Measurements from ENCODE around the gene SLC35F3. TPM values are rescaled to one million over a fixed set of nuclear protein-coding genes. Genes with fewer than 3 reads are reported as not detected.

The SLC35F3 gene
- total RNA-seq, 2 donors from 2014 or later, result not detected

DNA sequence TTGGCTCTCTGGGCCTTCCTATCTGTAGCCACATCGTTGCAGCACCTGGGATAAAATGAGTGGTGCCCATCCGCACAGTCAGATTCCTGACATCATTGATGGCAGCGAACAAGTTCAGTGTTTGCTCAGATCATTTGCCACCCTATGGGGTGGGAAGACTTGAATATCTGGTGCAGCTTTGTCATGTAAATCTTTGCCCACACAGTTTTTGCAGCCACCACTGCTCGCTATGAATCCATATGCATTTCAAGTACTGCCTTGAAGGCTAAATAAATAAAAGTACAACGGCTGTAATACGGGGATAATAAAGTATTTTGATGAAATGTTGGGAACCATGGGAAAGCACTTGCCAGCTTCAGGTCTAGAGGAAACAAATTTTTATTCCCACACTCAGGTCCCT lies 412.5 kb downstream of the SLC35F3 start:
- Histone ChIP-seq H3K4me3 (no peak overlapping the region), H3K27me3 (peaks cover 0 to 5% of the 10 kb centered on the region in 2 donors), H3K27ac (no peak overlapping the region), H3K9me3 (no peaks in the 10 kb centered on the region), H3K4me1 (no peaks in the 10 kb centered on the region), H3K36me3 (no peaks in the 10 kb centered on the region)
- no peak for DNase-seq (ENCODE audit: low spot score)
- TF ChIP-seq, protein P1, sequence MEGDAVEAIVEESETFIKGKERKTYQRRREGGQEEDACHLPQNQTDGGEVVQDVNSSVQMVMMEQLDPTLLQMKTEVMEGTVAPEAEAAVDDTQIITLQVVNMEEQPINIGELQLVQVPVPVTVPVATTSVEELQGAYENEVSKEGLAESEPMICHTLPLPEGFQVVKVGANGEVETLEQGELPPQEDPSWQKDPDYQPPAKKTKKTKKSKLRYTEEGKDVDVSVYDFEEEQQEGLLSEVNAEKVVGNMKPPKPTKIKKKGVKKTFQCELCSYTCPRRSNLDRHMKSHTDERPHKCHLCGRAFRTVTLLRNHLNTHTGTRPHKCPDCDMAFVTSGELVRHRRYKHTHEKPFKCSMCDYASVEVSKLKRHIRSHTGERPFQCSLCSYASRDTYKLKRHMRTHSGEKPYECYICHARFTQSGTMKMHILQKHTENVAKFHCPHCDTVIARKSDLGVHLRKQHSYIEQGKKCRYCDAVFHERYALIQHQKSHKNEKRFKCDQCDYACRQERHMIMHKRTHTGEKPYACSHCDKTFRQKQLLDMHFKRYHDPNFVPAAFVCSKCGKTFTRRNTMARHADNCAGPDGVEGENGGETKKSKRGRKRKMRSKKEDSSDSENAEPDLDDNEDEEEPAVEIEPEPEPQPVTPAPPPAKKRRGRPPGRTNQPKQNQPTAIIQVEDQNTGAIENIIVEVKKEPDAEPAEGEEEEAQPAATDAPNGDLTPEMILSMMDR (IDR thresholded peaks at IDR 0.05), result no peak

DNA sequence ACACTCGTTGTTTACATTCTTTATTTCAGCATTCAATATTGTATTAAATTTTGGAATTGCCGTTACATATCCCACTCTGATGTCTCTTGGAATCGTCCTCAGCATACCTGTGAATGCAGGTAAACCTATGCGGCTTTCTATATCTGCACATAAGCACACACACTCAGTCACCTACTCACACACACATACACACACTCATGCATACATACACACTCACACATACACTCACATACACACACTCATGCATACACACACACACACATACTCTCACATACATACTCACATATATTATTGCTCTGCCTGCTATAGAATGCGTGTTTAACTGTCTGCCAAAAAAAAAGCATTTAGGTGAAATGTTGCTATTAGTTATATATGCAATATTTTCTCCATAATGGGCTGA lies 415.6 kb downstream of the SLC35F3 start:
- Histone ChIP-seq H3K27me3 (peaks cover 0 to 5% of the 10 kb centered on the region in 2 donors), H3K4me1 (no peaks in the 10 kb centered on the region), H3K4me3 (no peak overlapping the region), H3K27ac (no peak overlapping the region), H3K9me3 (no peaks in the 10 kb centered on the region), H3K36me3 (no peaks in the 10 kb centered on the region)
- TF ChIP-seq, protein P1 (IDR thresholded peaks at IDR 0.05), result no peak
- DNase-seq (ENCODE audit: low spot score), result no peak

DNA sequence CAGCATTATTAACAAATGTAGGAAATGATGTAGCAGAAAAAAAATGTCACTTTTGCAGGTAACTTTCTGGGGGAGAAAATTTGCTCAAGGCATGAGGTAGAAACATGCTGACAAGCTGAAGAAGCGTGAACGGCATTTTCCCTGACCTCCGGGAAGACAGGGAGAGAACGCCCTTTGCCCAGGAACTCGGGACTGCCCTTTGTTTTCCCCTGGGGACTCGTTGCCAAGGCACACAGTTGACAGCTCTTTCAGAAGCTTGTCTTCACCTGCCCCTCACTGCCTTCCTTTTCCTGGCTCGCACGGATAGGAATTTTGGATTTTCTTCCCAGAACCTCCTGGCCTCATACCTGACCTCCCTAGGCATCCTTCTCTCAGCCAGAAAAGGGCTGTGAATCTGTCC lies 416.1 kb downstream of the SLC35F3 start:
- H3K27me3 ChIP-seq, result peaks cover 0 to 5% of the 10 kb centered on the region in 2 donors
- no peaks in the 10 kb centered on the region for H3K36me3 ChIP-seq

DNA sequence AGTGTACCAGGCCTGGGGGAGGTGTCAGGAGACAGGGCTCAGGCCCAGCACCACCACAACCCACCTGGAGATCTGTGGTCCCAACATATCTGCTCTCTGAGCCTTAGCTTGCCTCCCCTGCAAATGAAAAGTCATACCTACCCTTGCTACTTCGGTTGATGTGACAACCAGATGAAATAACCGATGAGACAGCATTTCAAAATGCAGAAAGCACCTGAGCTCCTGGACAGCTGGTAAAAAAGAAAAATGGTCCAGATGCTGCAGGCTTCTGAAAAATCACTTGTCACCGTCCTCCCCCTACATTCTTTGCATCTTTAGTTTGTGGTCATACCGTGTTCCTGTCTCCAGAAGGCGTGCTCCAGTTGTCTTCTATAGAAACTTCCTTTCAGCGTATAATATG lies 416.8 kb downstream of the SLC35F3 start:
- H3K9me3 ChIP-seq, result no peaks in the 10 kb centered on the region
- no peak overlapping the region for H3K27ac ChIP-seq
- H3K4me1 ChIP-seq, result no peaks in the 10 kb centered on the region
- TF ChIP-seq, protein P1 (IDR thresholded peaks at IDR 0.05), result no peak
- H3K27me3 ChIP-seq, result peaks cover 0 to 5% of the 10 kb centered on the region in 2 donors
- no peak for DNase-seq (ENCODE audit: low spot score)
- no peak overlapping the region for H3K4me3 ChIP-seq
- H3K36me3 ChIP-seq, result no peaks in the 10 kb centered on the region

More for the DNA sequence above, 416.1 kb downstream of the SLC35F3 start:
- Histone ChIP-seq H3K4me3 (no peak overlapping the region), H3K27ac (no peak overlapping the region), H3K9me3 (no peaks in the 10 kb centered on the region), H3K4me1 (no peaks in the 10 kb centered on the region)
- TF ChIP-seq, protein P1 (IDR thresholded peaks at IDR 0.05), result no peak
- no peak for DNase-seq (ENCODE audit: low spot score)

DNA sequence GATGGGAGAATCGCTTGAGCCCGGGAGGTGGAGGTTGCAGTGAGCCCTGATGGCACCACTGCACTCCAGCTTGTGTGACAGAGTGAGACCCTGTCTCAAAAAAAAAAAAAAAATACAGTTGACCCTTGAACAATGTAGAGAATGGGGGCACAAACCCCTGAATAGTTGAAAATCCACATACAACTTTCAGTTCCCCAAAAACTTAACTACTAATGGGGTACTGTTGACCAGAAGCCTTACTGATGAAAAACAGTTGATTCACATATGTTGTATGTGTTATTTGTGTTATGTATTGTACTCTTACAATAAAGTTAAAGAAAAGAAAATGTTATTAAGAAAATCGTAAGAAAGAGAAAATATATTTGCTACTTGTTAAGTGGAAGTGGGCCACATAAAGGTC lies 417.6 kb downstream of the SLC35F3 start:
- peaks cover 0 to 6% of the 10 kb centered on the region in 2 donors for H3K4me1 ChIP-seq
- no peak for DNase-seq (ENCODE audit: low spot score)
- no peaks in the 10 kb centered on the region for H3K36me3 ChIP-seq
- no peak overlapping the region for H3K27ac ChIP-seq
- no peaks in the 10 kb centered on the region for H3K9me3 ChIP-seq
- TF ChIP-seq, protein P1 (IDR thresholded peaks at IDR 0.05), result no peak
- no peak overlapping the region for H3K4me3 ChIP-seq
- peaks cover 0 to 5% of the 10 kb centered on the region in 2 donors for H3K27me3 ChIP-seq

- Histone ChIP-seq H3K27ac (no peak overlapping the region), H3K9me3 (no peaks in the 10 kb centered on the region), H3K36me3 (no peaks in the 10 kb centered on the region), H3K4me3 (no peak overlapping the region), H3K4me1 (peaks cover 0 to 6% of the 10 kb centered on the region in 2 donors), H3K27me3 (peaks cover 0 to 5% of the 10 kb centered on the region in 2 donors)
- TF ChIP-seq, protein P1 (IDR thresholded peaks at IDR 0.05), result no peak
- DNase-seq (ENCODE audit: low spot score), result no peak
Measured at GRCh38 chr1:234322979-234323378, 418.5 kb downstream of the SLC35F3 start.

All from right atrium auricular region (tissue), 2 donors.